Activated naive CD8-positive, alpha-beta T cell treated with anti-CD3 and anti-CD28 coated beads for 36 hours (primary cell): ENCODE data around the gene SHMT1. TPM values are rescaled to one million over a fixed set of nuclear protein-coding genes. Genes with fewer than 3 reads are reported as not detected.
"Not testable (repeated sequence)": the region's sequence is repeated elsewhere in the genome, so short reads cannot be mapped to it uniquely, and the experiment has no call there.

Source experiments
- DNase-seq: peaks from one replicate; pipeline ENCODE4 v3.0.0; 2021
- H3K27ac Mint-ChIP-seq: one replicate; pipeline ENCODE4 v1.8.0; 2022; ENCODE audit warnings: mild to moderate bottlenecking, moderate library complexity, mixed read lengths
- H3K27me3 Mint-ChIP-seq: one replicate; pipeline ENCODE4 v1.8.0; 2022; ENCODE audit warnings: mild to moderate bottlenecking, mixed read lengths
- H3K36me3 Mint-ChIP-seq: one replicate; pipeline ENCODE4 v1.8.0; 2021; ENCODE audit warnings: mild to moderate bottlenecking, mixed read lengths
- H3K4me1 Mint-ChIP-seq: one replicate; pipeline ENCODE4 v1.8.0; 2021; ENCODE audit warnings: mixed read lengths
- H3K4me3 Mint-ChIP-seq: one replicate; pipeline ENCODE4 v1.8.0; 2022; ENCODE audit warnings: mild to moderate bottlenecking, moderate library complexity, mixed read lengths
- H3K9me3 Mint-ChIP-seq: one replicate; pipeline ENCODE4 v1.8.0; 2022; ENCODE audit warnings: mixed read lengths
- total RNA-seq, 2 experiments: library from RNA; stranded (reverse); gene quantifications; one replicate each; pipeline ENCODE4 v1.2.3, GENCODE V29; 2021

Gene SHMT1
- total RNA-seq = 10 to 100 TPM; 50.2 to 52.2 TPM

DNA sequence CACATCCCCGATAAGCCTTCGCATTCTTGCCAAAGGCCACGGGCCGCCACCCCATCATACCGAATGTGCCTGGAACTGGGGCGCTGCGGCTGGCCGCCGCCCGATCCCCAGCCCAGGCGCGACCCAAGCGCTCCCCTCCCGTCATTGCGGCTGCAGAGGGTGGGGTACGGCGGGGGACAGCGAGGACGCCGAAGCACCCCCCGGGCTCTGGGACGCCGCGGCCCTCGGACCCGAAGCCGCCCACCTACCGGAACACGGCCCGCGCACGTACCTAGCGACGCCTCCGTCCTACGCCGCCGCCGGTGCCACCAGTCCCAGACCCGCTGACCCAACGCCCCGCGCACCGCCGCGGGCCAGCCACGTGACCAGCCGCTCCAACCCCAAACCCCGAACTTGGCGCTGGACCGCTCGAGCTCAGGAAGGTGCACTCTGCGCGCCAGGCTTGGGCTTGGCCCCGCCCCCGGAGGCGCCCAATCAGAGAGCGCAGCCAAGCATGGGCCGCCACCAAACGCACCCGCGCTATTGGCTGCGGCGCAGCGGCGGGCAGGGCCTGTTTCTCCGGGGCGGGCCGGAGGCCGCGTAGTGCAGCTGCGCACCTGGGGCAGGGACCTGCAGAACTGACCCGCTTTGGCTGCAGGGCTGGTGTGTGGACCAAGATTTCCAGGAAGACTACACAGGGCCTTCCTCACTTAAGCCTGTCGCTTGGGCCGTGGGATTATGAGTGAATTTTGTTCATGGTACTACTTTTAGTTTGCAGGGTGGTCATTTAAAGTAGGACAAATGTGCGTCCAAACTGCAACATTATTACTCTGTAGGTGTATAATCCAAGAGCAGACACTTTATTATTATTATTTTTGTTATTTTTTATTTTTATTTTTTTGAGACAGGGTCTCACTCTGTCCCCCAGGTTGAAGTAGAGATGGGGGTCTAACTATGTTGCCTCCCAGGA is at the start of gene SHMT1:
SHMT1 (minus strand) TSS at position 450 of the 949 bp plus-strand sequence. CDS start 7,569 bp downstream, outside the sequence.
- H3K9me3 Mint-ChIP-seq = no peaks in the 10 kb centered on the region
- peak; percentile 96 for DNase-seq
- H3K4me1 Mint-ChIP-seq = peaks cover 11% of the 10 kb centered on the region
- H3K4me3 Mint-ChIP-seq = peak within 1 kb of the TSS; percentile 91
- H3K36me3 Mint-ChIP-seq = peaks cover 11% of the 10 kb centered on the region
- H3K27me3 Mint-ChIP-seq = no peaks in the 10 kb centered on the region
- H3K27ac Mint-ChIP-seq = peak within 1 kb of the TSS; percentile 81

GRCh38 chr17:18412001-18412538 is 48.7 kb upstream of the SHMT1 start:
- not testable (repeated sequence) for H3K27me3 Mint-ChIP-seq, H3K36me3 Mint-ChIP-seq, H3K9me3 Mint-ChIP-seq, H3K27ac Mint-ChIP-seq, H3K4me3 Mint-ChIP-seq
- H3K4me1 Mint-ChIP-seq = peaks cover 16% of the 10 kb centered on the region
- peak; percentile 47 for DNase-seq

- Mint-ChIP-seq H3K4me3 (peak overlapping the region; percentile 95), H3K27ac (peak overlapping the region; percentile 89), H3K4me1 (peaks cover 16% of the 10 kb centered on the region)
- not testable (repeated sequence) for H3K27me3 Mint-ChIP-seq, H3K36me3 Mint-ChIP-seq, H3K9me3 Mint-ChIP-seq
- peak; percentile 8 for DNase-seq
These were observed 48.1 kb upstream of the SHMT1 start for GRCh38 chr17:18411377-18411864.

DNA sequence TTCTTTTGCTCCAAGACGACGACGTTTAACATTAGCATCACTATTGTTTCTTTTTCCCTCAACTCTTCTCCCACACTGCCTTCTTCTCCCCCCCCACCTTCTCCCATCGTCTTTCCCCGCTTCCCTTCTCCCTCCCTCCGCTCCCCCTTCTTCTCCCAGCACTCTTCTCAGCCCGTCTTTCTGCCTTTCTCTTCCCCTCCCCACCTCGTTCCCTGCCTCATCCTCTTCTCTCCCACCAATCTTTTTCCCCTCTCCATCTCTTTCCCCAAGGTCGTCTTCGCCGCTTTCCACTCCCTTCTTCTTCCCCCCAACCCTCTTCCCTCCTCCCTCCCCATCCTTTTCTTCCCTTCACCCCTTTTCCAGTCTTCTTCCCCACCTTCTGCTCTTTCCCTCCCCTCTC is 47.4 kb upstream of the SHMT1 start:
- DNase-seq, H3K27me3 Mint-ChIP-seq: not testable (repeated sequence)
- peak overlapping the region; percentile 89 for H3K27ac Mint-ChIP-seq

GRCh38 chr17:18409321-18409720 is 46.0 kb upstream of the SHMT1 start:
- H3K4me1 Mint-ChIP-seq = peaks cover 16% of the 10 kb centered on the region
- not testable (repeated sequence) for H3K27me3 Mint-ChIP-seq, H3K36me3 Mint-ChIP-seq, H3K27ac Mint-ChIP-seq, H3K4me3 Mint-ChIP-seq, DNase-seq, H3K9me3 Mint-ChIP-seq

More for the DNA sequence above, 47.4 kb upstream of the SHMT1 start:
- H3K9me3 Mint-ChIP-seq, H3K36me3 Mint-ChIP-seq: not testable (repeated sequence)
- peak overlapping the region; percentile 95 for H3K4me3 Mint-ChIP-seq
- peaks cover 16% of the 10 kb centered on the region for H3K4me1 Mint-ChIP-seq

DNA sequence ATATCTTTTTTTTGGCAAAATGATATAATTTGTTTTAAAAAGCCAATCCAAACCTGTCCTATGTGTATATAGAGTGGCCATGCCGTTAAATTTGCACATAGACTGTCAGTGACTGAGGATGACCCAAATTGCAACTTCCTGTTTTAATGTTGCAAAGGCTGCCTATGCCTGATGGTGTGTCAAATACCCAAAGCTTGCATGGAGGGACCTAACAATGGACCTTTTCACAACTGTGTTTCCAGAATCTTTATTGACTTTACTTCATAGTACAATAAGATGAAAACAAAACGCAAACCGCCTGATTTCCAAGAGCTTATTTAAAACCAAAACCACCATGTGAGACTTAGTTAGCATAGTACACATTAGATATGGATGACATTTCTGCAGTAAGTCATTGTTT is 45.6 kb upstream of the SHMT1 start:
- H3K27me3 Mint-ChIP-seq, H3K9me3 Mint-ChIP-seq, H3K4me3 Mint-ChIP-seq, DNase-seq, H3K36me3 Mint-ChIP-seq, H3K27ac Mint-ChIP-seq: not testable (repeated sequence)
- peaks cover 16% of the 10 kb centered on the region for H3K4me1 Mint-ChIP-seq

- not testable (repeated sequence) for H3K4me1 Mint-ChIP-seq, H3K9me3 Mint-ChIP-seq, DNase-seq, H3K36me3 Mint-ChIP-seq, H3K4me3 Mint-ChIP-seq, H3K27me3 Mint-ChIP-seq, H3K27ac Mint-ChIP-seq
These were observed 40.3 kb upstream of the SHMT1 start for GRCh38 chr17:18403604-18404003.

DNA sequence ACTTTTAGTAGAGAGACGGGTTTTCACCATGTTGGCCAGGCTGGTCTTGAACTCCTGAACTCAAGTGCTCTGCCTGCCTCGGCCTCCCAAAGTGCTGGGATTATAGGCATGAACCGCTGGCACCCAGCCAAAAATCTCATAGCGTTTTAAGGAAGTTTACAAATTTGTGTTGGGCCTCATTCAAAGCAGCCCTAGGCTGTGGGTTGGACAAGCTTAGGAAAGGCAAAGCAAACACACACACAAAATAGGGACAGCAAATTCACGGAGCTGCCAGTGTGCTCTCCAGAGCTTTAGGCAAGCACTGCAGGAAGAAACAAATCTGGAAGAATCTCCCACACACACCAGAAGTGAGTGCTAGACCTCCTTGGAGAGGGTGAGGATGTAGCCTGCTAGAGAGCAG is 39.8 kb upstream of the SHMT1 start:
- not testable (repeated sequence) for H3K27me3 Mint-ChIP-seq, H3K4me3 Mint-ChIP-seq, H3K4me1 Mint-ChIP-seq, H3K27ac Mint-ChIP-seq, H3K9me3 Mint-ChIP-seq, H3K36me3 Mint-ChIP-seq, DNase-seq

- DNase-seq, H3K27me3 Mint-ChIP-seq: not testable (repeated sequence)
These were observed 38.7 kb upstream of the SHMT1 start for GRCh38 chr17:18401872-18402590.

DNA sequence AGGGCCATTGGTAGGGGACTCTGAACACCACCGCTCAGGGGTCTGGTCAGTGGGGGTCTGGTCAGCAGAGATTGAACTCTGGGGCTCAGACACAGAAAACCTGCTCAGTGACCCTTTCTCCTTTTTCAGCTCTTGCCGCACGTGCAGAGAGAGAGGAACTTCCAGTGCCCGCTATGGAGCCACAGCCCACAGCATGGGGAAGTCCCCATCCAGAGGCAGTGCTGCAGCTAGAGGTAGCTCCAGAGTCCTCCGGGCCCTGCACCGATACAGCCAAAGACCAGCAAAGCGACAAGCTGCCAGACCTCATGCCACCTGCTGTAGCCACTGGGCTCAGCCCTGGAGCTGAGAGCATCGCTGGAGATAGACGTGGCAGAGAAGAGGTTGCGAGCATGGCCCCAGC is 25.4 kb upstream of the SHMT1 start:
- H3K27me3 Mint-ChIP-seq, H3K9me3 Mint-ChIP-seq, H3K27ac Mint-ChIP-seq, H3K4me3 Mint-ChIP-seq, H3K4me1 Mint-ChIP-seq, H3K36me3 Mint-ChIP-seq, DNase-seq: not testable (repeated sequence)

More at GRCh38 chr17:18401872-18402590, 38.7 kb upstream of the SHMT1 start:
- not testable (repeated sequence) for H3K4me3 Mint-ChIP-seq, H3K4me1 Mint-ChIP-seq, H3K9me3 Mint-ChIP-seq, H3K36me3 Mint-ChIP-seq, H3K27ac Mint-ChIP-seq

DNA sequence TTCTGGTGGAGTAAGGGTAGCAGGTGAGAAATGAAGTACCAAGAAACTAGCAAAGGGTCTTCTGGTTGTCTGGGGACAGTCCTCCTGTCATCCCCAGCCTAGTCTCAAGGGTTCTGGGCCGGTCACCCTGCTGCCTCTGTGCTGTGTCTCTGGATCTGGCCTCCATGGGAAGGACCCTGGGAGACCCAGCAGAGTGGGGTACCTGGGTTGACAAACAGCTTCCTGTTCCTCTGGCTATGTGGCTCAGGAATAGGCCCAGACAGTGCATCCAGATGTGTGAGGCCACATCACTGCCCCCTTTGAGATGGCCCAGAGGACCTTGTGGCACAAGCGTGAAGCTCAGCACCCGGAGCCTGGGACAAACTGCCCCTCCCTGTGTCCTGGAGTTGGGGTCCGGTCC is 24.9 kb upstream of the SHMT1 start:
- not testable (repeated sequence) for H3K9me3 Mint-ChIP-seq, H3K36me3 Mint-ChIP-seq, H3K4me1 Mint-ChIP-seq, H3K27ac Mint-ChIP-seq, H3K4me3 Mint-ChIP-seq, DNase-seq, H3K27me3 Mint-ChIP-seq

- not testable (repeated sequence) for H3K36me3 Mint-ChIP-seq, H3K27ac Mint-ChIP-seq, H3K9me3 Mint-ChIP-seq, H3K4me1 Mint-ChIP-seq, H3K27me3 Mint-ChIP-seq, DNase-seq, H3K4me3 Mint-ChIP-seq
These were observed 24.2 kb upstream of the SHMT1 start for GRCh38 chr17:18387583-18387982.

DNA sequence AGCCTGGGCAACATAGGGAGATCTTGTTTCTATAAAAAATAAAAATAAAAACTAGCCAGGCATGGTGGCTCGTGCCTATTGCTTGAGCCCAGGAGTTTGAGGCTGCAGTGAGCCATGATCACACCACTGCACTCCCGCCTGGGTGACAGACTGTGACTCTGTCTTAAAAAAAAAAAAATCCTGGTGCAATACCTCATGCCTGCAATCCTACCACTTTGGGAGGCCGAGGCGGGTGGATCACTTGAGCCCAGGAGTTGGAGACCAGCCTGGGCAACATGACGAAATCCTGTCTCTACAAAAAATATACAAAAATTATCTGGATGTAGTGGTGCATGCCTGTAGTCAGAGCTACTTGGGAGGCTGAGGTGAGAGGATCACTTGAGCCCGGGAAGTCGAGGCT is 20.9 kb upstream of the SHMT1 start:
- not testable (repeated sequence) for H3K27me3 Mint-ChIP-seq, H3K36me3 Mint-ChIP-seq, H3K4me1 Mint-ChIP-seq, H3K9me3 Mint-ChIP-seq, H3K27ac Mint-ChIP-seq, H3K4me3 Mint-ChIP-seq, DNase-seq

DNA sequence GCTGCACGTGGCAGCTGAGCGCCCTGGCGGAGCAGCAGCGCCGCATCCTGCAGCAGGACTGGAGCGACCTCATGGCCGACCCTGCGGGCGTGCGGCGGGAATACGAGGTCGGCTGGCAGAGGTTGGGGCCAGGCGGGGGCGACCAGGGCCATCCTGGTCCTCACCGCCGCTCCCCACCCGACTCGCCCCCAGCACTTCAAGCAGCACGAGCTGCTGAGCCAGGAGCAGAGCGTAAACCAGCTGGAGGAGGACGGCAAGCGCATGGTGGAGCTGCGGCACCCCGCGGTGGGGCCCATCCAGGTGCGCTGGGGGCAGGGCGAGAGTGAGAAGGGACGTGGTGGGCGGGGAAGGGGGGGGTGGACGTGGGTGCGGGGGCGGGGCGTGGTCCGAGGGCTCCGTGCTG is 19.7 kb upstream of the SHMT1 start:
- not testable (repeated sequence) for H3K27ac Mint-ChIP-seq, H3K4me3 Mint-ChIP-seq, H3K27me3 Mint-ChIP-seq, H3K4me1 Mint-ChIP-seq, H3K9me3 Mint-ChIP-seq, H3K36me3 Mint-ChIP-seq
- DNase-seq = peak; percentile 35

DNA sequence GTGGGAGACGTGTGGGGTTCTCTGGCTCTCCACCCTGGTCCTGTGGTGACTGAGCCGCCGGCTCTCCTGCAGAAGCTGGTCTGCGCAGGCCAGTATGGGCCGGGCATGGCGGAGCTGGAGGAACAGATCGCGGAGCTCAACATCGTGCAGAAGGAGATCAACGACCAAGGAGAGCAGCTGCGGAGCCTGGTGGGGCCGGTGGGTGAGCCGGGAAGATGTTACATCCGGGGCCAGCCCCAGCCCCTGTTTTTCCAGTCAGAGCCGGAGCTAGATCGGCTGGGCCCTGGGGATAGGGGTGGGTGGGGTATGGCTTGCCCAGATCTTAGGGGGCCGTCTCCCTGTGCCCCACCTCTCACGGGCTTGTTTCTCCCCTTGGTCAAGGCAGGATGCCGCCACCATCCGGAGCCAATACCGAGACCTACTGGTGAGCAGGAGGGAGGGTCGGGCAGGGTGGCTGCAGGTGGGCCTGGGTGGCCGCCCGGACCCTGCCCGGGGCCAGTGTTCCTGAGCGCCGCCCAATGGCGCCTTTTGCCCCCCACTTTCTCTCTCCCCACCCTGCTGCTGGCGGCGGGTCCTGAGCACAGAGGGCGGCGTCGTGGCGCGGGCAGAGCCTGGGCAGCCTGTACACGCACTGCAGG is 19.2 kb upstream of the SHMT1 start:
- H3K27me3 Mint-ChIP-seq = peaks cover 6% of the 10 kb centered on the region
- no peaks in the 10 kb centered on the region for H3K4me1 Mint-ChIP-seq
- no peaks in the 10 kb centered on the region for H3K9me3 Mint-ChIP-seq
- no peak for DNase-seq
- no peak overlapping the region for H3K4me3 Mint-ChIP-seq
- no peaks in the 10 kb centered on the region for H3K36me3 Mint-ChIP-seq
- no peak overlapping the region for H3K27ac Mint-ChIP-seq
